Right forelimb (tissue), 1 donor: ENCODE data around the gene CLECL1.
"Not testable (repeated sequence)": the region's sequence is repeated elsewhere in the genome, so short reads cannot be mapped to it uniquely, and the experiment has no call there.

Source experiments
- DNase-seq: peaks from one replicate; pipeline ENCODE4 v3.0.0-alpha.2; 2018

CLECL1 gene

GRCh38 chr12:9719790-9720189, 13.1 kb downstream of the CLECL1 start:
- no peak for DNase-seq

GRCh38 chr12:9718968-9719367, 13.9 kb downstream of the CLECL1 start:
- no peak for DNase-seq

GRCh38 chr12:9717070-9717925, 15.6 kb downstream of the CLECL1 start:
- no peak for DNase-seq

- DNase-seq = not testable (repeated sequence)
Observed at GRCh38 chr12:9713032-9713558, 19.8 kb downstream of the CLECL1 start.

- no peak for DNase-seq
Observed at GRCh38 chr12:9711664-9712063, 21.2 kb downstream of the CLECL1 start.

GRCh38 chr12:9710584-9711375, 22.1 kb downstream of the CLECL1 start:
- no peak for DNase-seq

- DNase-seq = no peak
Observed at GRCh38 chr12:9708853-9709252, 24.0 kb downstream of the CLECL1 start.

GRCh38 chr12:9707864-9708808, 24.8 kb downstream of the CLECL1 start:
- DNase-seq = no peak

- no peak for DNase-seq
Observed at GRCh38 chr12:9707356-9707755, 25.5 kb downstream of the CLECL1 start.

- no peak for DNase-seq
Observed at GRCh38 chr12:9706086-9706685, 26.7 kb downstream of the CLECL1 start.

- DNase-seq = not testable (repeated sequence)
Observed at GRCh38 chr12:9704561-9704960, 28.3 kb downstream of the CLECL1 start.

GRCh38 chr12:9702255-9702654, 30.6 kb downstream of the CLECL1 start:
- DNase-seq = no peak

GRCh38 chr12:9701380-9702154, 31.3 kb downstream of the CLECL1 start:
- no peak for DNase-seq

GRCh38 chr12:9700606-9700956, 32.3 kb downstream of the CLECL1 start:
- no peak for DNase-seq

GRCh38 chr12:9699898-9700605, 32.8 kb downstream of the CLECL1 start:
- no peak for DNase-seq

GRCh38 chr12:9699269-9699897, 33.5 kb downstream of the CLECL1 start:
- DNase-seq = no peak

- DNase-seq = no peak
Observed at GRCh38 chr12:9698681-9699080, 34.2 kb downstream of the CLECL1 start.

- no peak for DNase-seq
Observed at GRCh38 chr12:9697619-9698018, 35.3 kb downstream of the CLECL1 start.

GRCh38 chr12:9695661-9696060, 37.2 kb downstream of the CLECL1 start:
- not testable (repeated sequence) for DNase-seq

GRCh38 chr12:9695150-9695549, 37.7 kb downstream of the CLECL1 start:
- DNase-seq = not testable (repeated sequence)
